Measurements from ENCODE around the gene UBE2V1.
A peak's percentile ranks its signal among the peaks of the same experiment; 100 is the strongest.
"Not testable (repeated sequence)": the region's sequence is repeated elsewhere in the genome, so short reads cannot be mapped to it uniquely, and the experiment has no call there.

UBE2V1 gene

DNA sequence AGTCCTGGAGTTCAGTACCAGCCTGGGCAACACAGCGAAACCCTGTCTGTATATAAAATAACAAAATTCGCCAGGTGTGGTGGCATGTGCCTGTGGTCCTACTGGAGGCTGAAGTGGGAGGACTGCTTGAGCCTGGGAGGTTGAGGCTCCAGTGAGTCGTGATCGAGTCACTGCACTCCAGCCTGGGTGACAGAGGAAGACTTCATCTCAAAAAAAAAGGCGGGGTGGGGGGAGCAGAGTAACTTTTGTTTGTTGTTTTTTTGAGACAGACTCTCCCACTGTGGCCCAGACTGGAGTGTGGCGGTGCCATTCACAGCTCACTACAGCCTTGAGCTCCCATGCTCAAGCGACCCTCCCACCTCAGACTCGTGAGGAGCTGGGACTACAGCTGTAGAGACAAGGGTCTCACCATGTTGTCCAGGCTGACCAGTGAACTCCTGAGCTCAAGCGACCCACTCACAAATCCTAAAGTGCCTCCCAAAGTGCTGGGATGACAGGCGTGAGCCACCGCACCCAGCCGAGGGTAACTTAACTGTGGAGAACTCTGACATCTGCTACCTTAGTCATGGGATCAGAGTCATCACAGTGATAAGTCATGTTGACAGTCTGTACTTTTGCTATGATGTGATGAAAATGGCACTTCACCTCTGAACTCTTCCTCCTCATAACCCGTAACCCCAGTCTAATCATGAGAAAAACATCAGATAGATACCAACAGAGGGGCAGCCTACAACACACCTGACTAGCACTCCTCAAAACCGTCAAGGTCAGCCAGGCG, 24.1 kb upstream of the UBE2V1 start:
- no peak for DNase-seq

DNA sequence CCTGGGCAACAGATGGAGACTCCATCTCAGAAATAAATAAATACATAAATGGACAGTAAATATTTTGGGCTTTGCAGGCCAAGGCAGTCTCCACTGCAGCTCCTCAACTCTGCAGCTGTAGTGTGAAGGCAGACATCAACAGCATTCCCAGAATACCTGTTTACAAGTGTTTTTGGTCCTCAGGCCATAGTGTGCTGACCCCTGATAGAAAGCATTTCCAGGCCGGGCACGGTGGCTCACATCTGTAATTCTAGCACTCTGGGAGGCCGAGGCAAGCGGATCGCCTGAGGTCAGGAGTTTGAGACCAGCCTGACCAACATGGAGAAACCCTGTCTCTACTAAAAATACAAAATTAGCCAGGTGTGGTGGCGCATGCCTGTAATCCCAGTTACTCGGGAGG, 22.2 kb upstream of the UBE2V1 start:
- DNase-seq, result not testable (repeated sequence)

DNA sequence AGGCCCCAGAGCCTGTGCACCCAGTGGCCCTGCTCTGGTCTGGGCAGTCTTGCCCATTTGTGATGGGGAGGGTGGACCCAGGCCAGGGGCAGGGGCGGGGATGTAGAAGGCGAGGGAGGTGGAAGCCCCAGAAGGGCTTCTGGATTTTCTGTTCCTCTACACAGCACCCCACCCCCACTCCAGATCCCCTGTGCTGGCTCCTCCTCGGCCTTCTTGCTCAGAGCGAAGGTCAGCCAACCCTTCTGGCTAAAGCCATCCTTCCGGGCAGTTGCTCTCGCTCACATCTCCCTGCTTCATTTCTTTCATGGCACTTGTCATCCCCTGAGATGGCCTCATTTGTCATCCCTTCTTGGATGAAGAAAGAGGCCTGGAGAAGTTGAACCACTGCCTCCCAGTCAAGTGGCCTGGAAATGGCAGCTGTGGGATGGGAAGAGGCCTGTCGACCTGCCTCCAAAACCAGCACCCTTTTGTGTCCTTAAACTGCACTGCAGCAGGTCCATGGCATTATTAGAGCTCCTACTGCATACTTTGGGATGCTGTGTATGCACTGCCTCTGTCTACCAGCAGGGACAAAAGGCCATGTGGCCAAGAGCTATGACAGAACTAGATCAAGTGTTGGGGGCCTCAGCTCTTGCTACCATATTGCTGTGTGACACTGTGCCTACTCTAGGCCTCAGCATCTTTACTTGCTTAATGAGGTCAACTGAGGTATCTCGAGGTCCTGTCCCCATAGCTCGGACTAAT, 20.7 kb upstream of the UBE2V1 start:
- DNase-seq, result no peak

DNA sequence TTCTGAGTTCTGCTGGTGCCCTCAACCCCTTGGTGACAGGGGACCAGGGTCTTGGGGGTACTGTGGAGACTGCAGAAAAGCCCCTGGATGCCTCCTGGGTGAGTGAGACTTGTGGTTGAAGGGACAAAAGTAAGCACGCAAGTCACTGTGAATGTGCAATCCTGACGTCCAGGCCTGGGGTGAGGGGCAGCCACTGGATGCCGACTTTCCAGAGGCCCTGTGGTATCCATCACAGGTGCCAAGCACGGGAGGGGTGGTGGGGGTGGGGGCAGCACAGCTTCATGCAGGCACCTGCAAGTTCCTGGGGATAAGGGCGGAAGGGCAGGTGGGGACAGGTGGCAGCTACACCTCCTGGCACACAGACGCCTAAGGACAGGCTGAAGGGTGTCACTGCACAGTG, 20.1 kb upstream of the UBE2V1 start:
- no peak for DNase-seq

DNA sequence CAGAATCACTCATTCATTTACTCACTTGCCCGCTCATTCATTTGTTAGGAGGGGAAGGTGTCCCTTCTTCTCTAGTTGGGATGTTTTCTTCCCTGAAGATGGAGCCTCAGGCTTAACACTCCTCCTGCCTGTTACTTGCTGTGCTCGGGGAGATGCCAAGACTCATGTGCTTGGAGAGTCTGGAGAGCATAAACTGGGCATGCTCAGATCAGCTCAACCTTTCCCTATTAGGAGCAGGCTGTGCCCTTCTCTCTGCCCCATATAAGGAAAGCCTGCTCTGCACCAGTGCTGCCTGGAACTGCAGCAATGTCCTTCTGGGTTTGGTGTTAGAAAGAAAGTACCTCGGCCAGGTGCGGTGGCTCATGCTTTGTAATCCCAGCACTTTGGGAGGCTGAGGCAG, 18.0 kb upstream of the UBE2V1 start:
- DNase-seq, result no peak

DNA sequence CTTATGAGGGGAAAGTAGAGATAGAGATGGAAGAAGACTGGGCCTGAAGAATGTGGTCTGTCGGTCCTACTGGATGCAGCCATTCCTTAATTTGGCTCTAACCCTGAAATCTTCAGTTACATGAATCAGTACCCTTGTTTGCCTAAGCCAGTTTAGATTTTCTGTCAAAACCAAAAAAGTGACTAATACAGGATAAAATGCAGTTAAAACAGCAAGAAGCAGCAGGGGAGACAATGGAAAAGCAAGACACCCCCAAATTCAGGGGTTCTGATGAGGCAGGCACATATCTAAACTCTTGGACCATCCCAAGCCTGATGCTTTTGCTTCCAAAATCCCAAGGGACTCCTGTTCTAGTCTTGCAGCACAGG, 17.4 kb upstream of the UBE2V1 start:
- DNase-seq, result no peak

DNA sequence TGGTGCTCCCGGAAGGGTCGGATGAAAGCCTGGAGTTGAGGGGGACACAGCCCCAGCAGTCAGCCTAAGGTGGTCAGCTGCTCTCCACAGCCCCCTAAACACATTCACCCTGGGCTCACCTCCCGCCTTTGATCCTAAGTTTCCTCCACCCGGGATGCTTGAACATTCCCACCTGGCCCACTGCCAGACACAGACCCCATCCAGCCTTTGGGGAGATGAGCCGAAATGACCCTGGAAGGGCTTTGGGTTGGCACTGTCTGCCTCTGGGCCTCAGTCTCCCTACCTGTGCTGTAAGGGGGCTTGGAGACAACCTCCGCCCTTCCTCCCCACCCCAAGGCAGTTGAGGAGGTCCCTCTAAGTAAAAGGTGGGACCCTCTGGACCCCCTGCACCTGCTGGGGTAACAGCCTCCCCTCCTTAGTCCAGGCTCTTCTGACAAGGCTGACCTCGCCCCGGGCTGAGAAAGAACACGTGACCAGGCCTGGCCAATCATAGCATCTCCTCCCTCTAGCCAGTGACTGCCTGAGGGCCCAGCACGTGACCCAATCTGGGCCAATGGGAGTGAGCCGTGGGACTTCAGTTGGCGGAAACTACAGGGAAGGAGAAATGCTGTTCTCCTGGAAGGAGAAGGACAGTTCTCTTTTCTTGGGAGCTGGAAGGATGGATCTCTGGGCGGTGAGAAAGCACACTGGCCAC, 16.9 kb upstream of the UBE2V1 start:
- no peak for DNase-seq

DNA sequence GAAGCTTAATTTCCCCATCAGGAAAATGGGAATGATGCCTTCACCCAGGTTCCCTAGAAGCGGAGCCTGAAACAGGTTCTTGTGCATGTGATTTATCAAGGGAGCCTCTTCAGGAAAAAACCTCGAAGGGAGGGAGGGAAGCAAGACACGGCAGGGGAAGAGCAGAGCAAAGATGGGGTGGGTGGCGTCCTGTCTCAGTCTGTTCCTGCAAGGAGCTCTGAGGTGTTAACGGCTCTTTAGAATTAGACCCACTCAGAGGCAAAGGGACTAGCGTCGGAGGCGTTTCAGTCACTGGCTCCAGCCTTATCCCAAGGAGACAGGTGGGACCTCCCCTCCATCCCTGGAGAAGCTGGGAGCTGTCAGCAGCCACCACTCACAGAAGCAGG, 15.6 kb upstream of the UBE2V1 start:
- no peak for DNase-seq

DNA sequence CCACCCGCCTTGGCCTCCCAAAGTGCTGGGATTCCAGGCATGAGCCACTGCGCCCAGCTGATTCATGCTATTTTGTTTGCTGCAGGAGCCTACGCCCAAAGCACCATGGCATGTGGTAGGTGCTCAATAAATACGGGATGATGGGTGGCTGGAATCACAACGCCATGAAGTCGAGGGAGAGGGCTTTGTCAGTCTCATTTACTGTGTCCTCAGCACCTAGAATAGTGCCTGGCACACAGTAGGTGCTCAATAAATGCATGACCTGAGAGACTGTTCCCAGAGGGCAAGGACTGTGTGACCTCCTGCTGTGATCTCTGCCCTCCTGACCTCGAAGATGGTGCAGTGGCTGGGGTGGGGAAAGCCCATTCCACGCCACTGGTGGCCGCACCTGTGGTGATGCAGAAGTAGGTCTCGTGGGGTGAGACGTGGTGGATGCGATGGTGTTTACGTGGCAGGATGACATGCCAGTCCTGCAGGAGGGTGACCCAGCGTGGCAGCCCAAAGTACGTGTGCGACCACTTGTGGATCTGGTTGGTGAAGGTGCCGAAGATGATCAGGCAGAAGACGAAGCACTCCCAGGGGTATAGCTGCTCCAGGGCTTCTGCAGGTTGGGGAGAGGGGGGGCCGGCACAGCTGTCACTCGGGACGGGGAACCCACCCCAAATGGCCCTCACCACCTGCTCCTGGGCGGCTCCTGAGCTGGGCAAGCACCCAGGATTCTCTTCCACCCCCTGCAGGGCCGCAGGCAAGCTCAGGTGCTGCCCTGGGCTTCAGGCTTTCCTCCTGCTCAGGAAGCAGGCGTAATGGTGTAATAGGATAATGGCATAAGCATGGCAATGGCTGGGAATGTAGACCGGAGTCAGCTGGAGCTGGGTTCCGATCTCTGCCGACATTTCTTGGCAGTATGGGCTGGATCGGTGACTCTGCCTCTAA, 14.9 kb upstream of the UBE2V1 start:
- no peak for DNase-seq

DNA sequence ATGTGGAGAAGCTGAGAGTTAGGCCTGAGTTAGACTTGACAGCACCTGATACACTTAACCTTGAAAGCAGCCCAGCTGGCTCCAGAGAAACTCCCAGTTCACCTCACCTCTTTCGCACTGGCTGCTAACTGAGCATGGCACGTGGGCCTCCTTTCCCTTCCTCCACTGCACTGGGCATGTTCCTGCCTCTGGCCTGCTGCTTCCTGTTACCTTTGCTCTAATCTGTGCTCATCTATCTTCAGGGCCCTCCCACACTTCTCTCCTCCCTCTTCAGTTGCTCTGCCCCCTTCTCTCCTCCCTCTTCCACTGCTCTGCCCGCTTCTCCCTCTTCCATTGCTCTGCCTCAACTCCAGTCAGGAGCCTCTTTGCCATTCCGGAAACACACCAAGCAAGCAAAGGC, 13.7 kb upstream of the UBE2V1 start:
- DNase-seq, result no peak

DNA sequence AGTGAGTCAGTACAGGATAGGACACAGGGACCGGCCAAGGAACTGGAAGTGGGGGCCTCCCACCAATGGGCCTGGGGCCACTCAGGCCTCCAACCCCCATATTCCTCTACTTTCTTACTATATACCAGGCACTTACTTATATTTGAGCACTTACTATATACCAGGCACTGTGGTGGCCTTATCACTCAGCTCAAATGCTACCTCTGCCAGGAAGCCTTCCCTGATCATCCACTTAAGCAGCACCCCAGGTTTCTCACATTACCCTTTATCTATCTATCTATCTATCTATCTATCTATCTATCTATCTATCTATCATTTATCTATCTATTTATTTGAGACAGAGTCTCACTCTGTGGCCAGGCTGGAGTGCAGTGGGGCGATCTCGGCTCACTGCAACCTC, 12.3 kb upstream of the UBE2V1 start:
- DNase-seq, result no peak

DNA sequence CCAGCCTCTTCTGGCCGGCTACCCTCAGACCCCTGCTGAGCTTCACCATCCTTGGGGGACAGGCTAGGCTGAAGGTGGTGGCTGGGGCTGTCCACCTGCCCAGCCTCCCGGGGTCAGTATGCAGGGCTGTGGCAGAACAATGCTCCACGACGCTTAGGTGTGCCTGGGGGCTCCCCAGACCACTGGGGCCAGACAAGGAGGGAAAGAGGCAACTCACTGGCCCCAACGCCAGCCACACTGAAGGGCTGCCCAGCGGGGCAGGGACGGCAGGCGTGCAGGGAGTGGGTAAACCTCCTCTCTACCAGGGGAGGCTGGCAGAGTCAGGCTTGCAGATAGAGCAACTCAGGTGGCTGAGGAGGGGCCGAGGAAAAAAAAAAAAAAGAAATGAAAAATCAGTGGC, 11.5 kb upstream of the UBE2V1 start:
- no peak for DNase-seq

DNA sequence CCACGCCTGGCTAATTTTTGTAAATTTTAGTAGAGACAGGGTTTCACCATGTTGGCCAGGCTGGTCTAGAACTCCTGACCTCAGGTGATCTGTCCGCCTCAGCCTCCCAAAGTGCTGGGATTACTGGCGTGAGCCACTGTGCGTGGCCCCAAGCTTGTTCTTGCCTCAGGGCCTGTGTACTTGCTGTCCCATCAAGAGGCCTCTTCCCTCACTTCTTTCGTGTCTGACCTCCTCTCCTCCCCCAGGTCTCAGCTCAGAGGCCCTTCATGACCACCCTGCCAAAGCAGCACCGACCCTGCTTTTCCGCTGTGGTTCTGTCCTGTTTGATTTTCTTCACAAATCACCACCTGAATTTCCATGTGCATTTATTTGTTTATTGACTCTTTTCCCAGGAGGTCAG, 10.5 kb upstream of the UBE2V1 start:
- DNase-seq, result no peak

DNA sequence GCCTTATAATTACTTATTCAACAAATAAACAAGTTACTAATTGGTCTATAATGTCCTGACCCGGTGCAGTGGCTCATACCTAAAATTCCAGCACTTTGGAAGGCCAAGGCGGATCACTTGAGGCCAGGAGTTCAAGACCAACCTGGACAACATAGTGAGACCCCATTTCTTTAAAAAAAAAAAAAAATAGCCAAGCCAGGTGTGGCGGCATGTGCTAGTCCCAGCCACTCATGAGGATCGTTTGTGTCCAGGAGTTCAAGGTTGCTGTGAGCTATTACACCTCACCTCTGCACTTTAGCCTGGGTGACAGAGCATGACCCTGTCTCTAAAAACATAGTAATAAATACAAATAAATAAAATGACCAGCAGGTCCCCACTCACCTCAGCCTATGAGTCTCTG, 9.8 kb upstream of the UBE2V1 start:
- DNase-seq, result no peak

DNA sequence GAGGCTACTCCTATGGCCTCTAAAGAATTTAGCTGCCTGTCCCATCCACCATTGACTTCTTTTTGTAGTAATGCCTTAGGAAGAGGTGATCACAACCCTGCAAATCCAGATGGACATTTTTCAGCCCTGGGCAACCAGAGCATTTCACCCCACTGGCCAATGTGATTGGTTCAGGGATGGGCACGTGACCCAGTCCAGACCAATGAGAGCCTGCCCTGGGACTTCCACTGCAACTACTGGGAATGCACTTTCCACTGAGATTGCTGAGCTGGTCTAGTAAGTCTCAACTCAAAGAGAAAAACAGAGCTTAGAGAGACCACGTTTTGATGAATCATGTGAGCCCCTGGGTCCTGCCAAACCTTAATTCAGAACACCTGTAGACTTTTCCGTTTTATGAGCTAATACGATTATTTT, 8.9 kb upstream of the UBE2V1 start:
- no peak for DNase-seq

DNA sequence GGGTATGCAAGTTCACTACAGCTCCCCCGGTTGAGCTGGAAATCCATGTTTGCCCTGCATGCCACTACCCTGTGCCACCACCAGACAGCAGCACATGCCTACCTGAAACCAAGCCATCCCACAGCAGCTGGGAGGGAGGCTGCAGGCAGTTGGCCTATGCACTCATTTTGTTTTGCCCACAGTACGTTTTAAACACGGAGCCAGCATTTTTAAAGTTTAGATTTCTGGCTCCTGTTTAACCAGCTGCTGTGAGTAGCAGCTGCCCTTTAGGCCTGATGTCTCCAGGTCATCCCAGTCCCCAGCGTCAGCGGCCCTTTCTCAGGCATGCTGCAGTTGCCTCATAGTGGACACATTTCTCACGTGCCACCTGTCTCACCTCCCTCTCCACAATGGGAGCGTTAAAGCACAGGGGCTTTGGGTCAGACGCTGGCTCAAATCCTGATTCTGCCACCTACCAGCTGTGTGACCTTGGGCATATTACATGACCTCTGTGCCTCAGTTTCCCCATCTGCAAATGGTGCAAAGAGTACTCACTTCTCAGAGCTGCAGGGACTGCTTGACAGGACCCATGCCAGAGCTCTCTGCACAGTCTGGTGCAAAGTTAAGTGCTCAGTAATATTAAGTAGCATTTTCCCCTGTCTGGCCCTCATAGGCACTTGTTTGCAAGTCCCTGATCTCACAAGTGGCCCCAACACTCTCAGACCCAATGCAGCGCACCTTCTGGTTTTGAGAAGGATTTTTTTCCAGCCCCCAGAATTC, 8.2 kb upstream of the UBE2V1 start:
- DNase-seq, result peak; percentile 75

DNA sequence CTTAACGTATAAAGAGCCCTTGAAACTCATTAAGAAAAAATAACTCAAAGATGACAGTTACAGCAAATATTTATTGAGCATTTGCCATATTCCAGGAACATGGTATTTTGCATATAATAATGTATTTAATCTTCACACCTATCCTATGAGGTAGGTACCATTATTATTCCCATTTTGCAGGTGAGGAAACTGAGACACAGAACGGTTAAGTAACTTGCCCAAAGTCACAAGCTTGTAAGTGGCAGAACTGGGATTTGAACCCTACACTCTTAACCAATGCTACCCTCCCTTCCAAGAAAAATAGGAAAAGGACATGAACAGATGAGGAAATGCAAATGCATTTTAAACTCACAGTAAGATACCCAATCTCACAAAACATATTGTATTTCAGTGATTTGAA, 5.3 kb upstream of the UBE2V1 start:
- no peak for DNase-seq

DNA sequence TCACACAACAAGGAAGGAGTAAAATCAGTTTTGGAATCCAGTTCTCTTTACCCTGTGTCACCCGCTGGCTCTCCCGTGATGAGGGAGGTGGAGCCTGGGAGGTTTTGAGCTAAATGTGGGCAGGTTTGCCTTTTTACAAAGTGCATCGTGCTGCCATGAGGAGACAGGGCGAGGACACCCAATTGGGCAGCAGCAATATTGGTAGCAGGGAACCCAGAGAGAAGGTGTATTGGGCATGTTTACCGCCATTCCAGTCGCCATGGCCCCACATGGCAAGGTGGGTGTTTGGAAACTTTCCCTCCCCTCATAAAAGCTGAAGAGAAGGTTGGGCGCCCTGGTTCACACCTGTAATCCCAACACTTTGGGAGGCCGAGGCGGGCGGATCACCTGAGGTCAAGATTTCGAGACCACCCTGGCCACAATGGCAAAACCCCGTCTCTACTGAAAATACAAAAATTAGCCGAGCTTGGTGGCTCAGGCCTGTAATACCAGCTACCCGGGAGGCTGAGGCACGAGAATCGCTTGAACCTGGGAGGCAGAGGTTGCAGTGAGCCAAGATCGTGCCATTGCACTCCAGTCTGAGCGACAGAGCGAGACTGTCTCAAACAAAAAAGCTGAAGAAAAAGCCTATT, 3.5 kb upstream of the UBE2V1 start:
- DNase-seq, result no peak

DNA sequence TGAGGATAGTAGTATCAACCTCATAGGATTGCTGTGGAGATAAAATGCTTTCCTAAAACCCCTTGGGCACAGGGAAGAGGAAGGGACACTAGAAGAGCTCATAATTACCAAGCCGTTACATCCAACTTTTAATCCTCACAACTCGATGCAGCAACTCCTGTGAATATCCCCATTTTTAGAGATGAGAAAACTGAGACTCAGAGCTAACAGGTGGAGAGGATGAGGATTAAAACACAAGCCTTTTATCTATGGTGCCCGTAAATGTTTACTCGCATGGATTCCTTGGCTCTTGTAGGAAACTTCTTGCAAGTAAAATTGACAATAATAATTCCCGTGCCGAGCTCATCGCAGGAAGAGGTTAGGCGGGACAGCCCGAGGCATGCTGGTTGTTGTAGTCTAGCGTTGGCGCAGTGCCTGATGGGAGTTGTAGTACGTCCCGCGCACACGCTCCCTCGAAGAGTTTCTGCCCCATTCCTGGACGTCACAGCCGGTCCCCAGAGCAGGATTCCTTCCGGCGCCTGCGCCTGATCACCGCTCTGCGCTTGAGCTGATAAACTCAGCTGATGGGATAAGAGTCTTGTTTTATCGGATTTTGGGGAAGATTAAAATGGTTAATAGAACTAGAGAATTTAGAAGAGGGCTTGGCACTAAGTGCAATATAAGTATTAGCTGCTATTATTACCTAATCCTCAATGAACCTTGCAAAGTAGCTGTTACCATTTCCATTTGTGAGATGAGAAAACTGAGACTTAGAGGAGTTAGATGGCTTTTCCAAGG, 2.8 kb upstream of the UBE2V1 start:
- DNase-seq, result peak; percentile 92

DNA sequence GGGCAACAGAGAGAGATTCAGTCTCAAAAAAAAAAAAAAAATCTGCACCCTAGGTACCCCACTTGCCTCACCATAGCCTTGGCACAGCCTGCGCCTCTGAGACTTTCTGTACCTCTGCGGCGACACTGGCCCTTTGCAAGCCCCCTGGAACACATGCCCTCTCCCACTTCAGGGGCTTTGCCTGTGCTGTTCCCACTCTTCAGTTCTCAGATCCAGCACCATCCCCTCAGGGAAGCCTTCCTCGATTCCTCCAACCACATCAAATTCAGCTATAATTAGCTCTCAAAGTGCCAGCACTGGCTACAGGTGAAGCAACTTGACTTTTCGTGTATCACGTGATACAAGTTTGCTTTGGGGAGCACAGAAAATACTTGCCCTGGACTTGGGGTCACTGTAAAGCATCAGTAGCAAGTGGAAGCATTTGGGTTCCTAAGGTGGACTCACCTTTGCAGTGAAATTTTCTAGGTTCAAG, 2.1 kb upstream of the UBE2V1 start:
- no peak for DNase-seq
